B cell (primary cell): Measurements from ENCODE around the gene CCNG2. TPM values are rescaled to one million over a fixed set of nuclear protein-coding genes. Genes with fewer than 3 reads are reported as not detected.

Experiments
- ATAC-seq: fragments of 200-7000 bp; cut with Tn5 transposase; one replicate; pipeline ENCODE4 v1.10.0; 2021; ENCODE audit warnings: low read depth, mild to moderate bottlenecking, moderate number of reproducible peaks, moderate library complexity
- CTCF ChIA-PET: fragments of 350-600 bp; sonication (Branson Sonifier 250); formaldehyde crosslinking; loops from one replicate; lab custom pipeline; 2021; ENCODE audit warnings: antibody characterized with exemption, inconsistent platforms; lab: Charles Lee
- POLR2A ChIA-PET: fragments of 350-600 bp; sonication (Branson Sonifier 250); formaldehyde crosslinking; loops from one replicate; lab custom pipeline; 2021; ENCODE audit warnings: antibody characterized with exemption; lab: Charles Lee
- DNase-seq: peaks from one replicate; pipeline ENCODE4 v3.0.0; 2013
- H2AFZ ChIP-seq: 2 replicates; pipeline ENCODE4 v1.6.1; 2012; ENCODE audit warnings: mild to moderate bottlenecking, low read depth, low read length; ENCODE audit not compliant: insufficient read depth, poor library complexity, severe bottlenecking
- H3K27ac ChIP-seq, 2 donors: 1 replicate in 1 of 2; 2 replicates in 1 of 2; pipeline ENCODE4 v1.5.1; 2012 to 2013; ENCODE audit warnings: low read length in 2 of 2, mild to moderate bottlenecking in 2 of 2, moderate library complexity in 1 of 2
- H3K27me3 ChIP-seq, 4 experiments: fragments of 200-600 bp in 1 of 4; sonication (generic) in 1 of 4; replicated peaks in 1 of 4; 1 replicate in 2 of 4; 2 replicates in 2 of 4; pipeline versions ENCODE4 v1.6.1 to v1.7.0; 2013 to 2016; ENCODE audit warnings: low read length in 3 of 4, mild to moderate bottlenecking in 2 of 4, mixed read lengths in 1 of 4, moderate library complexity in 1 of 4; ENCODE audit not compliant: insufficient read depth in 4 of 4, control insufficient read depth in 3 of 4; ENCODE audit errors: control extremely low read depth in 1 of 4
- H3K36me3 ChIP-seq, 2 experiments: replicated peaks in 1 of 2; 1 replicate in 1 of 2; 2 replicates in 1 of 2; pipeline versions ENCODE4 v1.6.1 to v1.7.1; 2013; ENCODE audit warnings: low read length in 1 of 2; ENCODE audit not compliant: insufficient read depth in 2 of 2, control insufficient read depth in 1 of 2; ENCODE audit errors: control extremely low read depth in 1 of 2, extremely low read depth in 1 of 2
- H3K4me1 ChIP-seq, 2 donors: fragments of 200-600 bp in 1 of 2; sonication (generic) in 1 of 2; 1 replicate in 1 of 2; 2 replicates in 1 of 2; pipeline versions ENCODE4 v1.5.1 to v1.6.1; 2013 to 2017; ENCODE audit warnings: low read length in 2 of 2; ENCODE audit not compliant: control insufficient read depth in 2 of 2, insufficient read depth in 2 of 2
- H3K4me2 ChIP-seq: replicated peaks from 2 replicates; pipeline ENCODE3; 2012; ENCODE audit warnings: mild to moderate bottlenecking, low read depth, low read length; ENCODE audit not compliant: poor library complexity, severe bottlenecking
- H3K4me3 ChIP-seq, 5 experiments: fragments of 200-600 bp in 1 of 5; sonication (generic) in 1 of 5; 1 replicate in 3 of 5; 2 replicates in 2 of 5; pipeline versions ENCODE4 v1.5.1 to v1.7.0; 2011 to 2016; ENCODE audit warnings: low read length in 4 of 5, mild to moderate bottlenecking in 4 of 5, low read depth in 2 of 5, control low read depth in 1 of 5, moderate library complexity in 1 of 5; ENCODE audit not compliant: insufficient read depth in 1 of 5; ENCODE audit errors: control extremely low read depth in 1 of 5, extremely low read depth in 1 of 5
- H3K79me2 ChIP-seq: fragments of 200-600 bp; sonication (generic); one replicate; pipeline ENCODE4 v1.6.0; 2016; ENCODE audit warnings: low read length; ENCODE audit not compliant: control insufficient read depth, insufficient read depth
- H3K9ac ChIP-seq: fragments of 200-600 bp; sonication (generic); 2 replicates; pipeline ENCODE4 v1.6.1; 2017; ENCODE audit warnings: mild to moderate bottlenecking, low read length, moderate library complexity
- H3K9me3 ChIP-seq, 3 donors: one replicate each; pipeline versions ENCODE4 v1.6.1 to v1.7.1; 2013; ENCODE audit warnings: low read length in 2 of 3; ENCODE audit not compliant: control insufficient read depth in 2 of 3, insufficient read depth in 1 of 3; ENCODE audit errors: control extremely low read depth in 1 of 3
- H4K20me1 ChIP-seq: 2 replicates; pipeline ENCODE4 v1.6.0; 2012; ENCODE audit warnings: mild to moderate bottlenecking, low read length; ENCODE audit not compliant: insufficient read depth, control insufficient read depth, poor library complexity, severe bottlenecking
- H3K27ac Mint-ChIP-seq: one replicate; pipeline ENCODE4 v1.8.0; 2021; ENCODE audit warnings: mixed read lengths
- H3K27me3 Mint-ChIP-seq: one replicate; pipeline ENCODE4 v1.8.0; 2021; ENCODE audit warnings: mixed read lengths
- H3K4me1 Mint-ChIP-seq: one replicate; pipeline ENCODE4 v1.8.0; 2021; ENCODE audit warnings: mixed read lengths
- H3K4me3 Mint-ChIP-seq: one replicate; pipeline ENCODE4 v1.8.0; 2021; ENCODE audit warnings: mixed read lengths
- H3K9me3 Mint-ChIP-seq: one replicate; pipeline ENCODE4 v1.8.0; 2022; ENCODE audit warnings: mixed read lengths; ENCODE audit not compliant: insufficient read depth
- CTCF ChIP-seq: fragments of 200-600 bp; IDR thresholded peaks from one replicate; pipeline ENCODE4 v1.8.0; 2022; ENCODE audit warnings: antibody characterized with exemption, mild to moderate bottlenecking
- EZH2 ChIP-seq: IDR thresholded peaks from 2 replicates; pipeline ENCODE4 v1.6.1; 2012; ENCODE audit warnings: borderline replicate concordance, low read depth, mild to moderate bottlenecking, moderate library complexity, low read length; ENCODE audit not compliant: insufficient read depth, poor library complexity, severe bottlenecking
- WGBS: methylation state at CpG from one replicate; pipeline ENCODE4 v1.1.5; 2013; ENCODE audit warnings: missing lambda C conversion rate; ENCODE audit not compliant: insufficient coverage; 5-methylcytosine and 5-hydroxymethylcytosine counted together
- intact Hi-C: fragments of 100-400 bp; cut with micrococcal nuclease; formaldehyde crosslinking; loops from one replicate; pipeline ENCODE4 v1.10.0; 2022
- polyA plus RNA-seq: library from polyadenylated mRNA; depleted of rRNA; stranded (reverse); fragments of >200 nt; gene quantifications from 2 replicates; pipeline ENCODE4 v1.2.3, GENCODE V29; 2012
- total RNA-seq, 2 donors: library from RNA; stranded (reverse); fragments of 120-200 nt in 1 of 2; gene quantifications; 1 replicate in 1 of 2; 2 replicates in 1 of 2; pipeline versions ENCODE4 v1.2.3 to v1.2.4, GENCODE V29; 2013 to 2022

Gene CCNG2
- total and polyA plus RNA-seq, 2 donors (not counting 1 experiment from before 2014, with no cell fraction given), result 39.9 to 71.9 TPM

- Histone ChIP-seq H3K4me3 (no peak overlapping the region), H3K9me3 (no peaks in the 10 kb centered on the region), H3K36me3 (no peaks in the 10 kb centered on the region), H3K9ac (no peak overlapping the region), H3K4me2 (no peak overlapping the region), H3K79me2 (no peaks in the 10 kb centered on the region), H3K4me1 (peaks cover 29 to 37% of the 10 kb centered on the region in 2 donors), H3K27me3 (no peaks in the 10 kb centered on the region), H3K27ac (no peak overlapping the region), H2AFZ (no peak overlapping the region), H4K20me1 (no peaks in the 10 kb centered on the region)
- H3K9me3 Mint-ChIP-seq, result no peaks in the 10 kb centered on the region
- H3K27ac Mint-ChIP-seq, result no peak overlapping the region
- ATAC-seq (no peak), DNase-seq (no peak)
- ChIA-PET POLR2A (no interaction called here), CTCF (interaction anchor here (1.9 to 14.9 kb wide), 7 partner anchors 12 to 155 kb away, joined by 6 to 444 read pairs (median 101); partner anchors contain the start of gene CCNG2)
- peaks cover 40% of the 10 kb centered on the region for H3K4me1 Mint-ChIP-seq
- no peaks in the 10 kb centered on the region for H3K27me3 Mint-ChIP-seq
- WGBS, result no CpG with 5 or more reads among the region's 1 CpG
- no peak for TF ChIP-seq EZH2
- no peak for TF ChIP-seq CTCF
- intact Hi-C loops, result loop anchor here (10.0 kb wide), 1 partner anchor 985 kb away; the partner anchor contains the start of gene SCARB2
- H3K4me3 Mint-ChIP-seq, result no peak overlapping the region
Measured at GRCh38 chr4:77199701-77200100, 42.7 kb downstream of the CCNG2 start.

- no peak for TF ChIP-seq EZH2
- no peak for TF ChIP-seq CTCF
- Histone ChIP-seq H3K4me1 (peaks cover 18 to 23% of the 10 kb centered on the region in 2 donors), H3K9ac (no peak overlapping the region), H3K79me2 (no peaks in the 10 kb centered on the region), H2AFZ (no peak overlapping the region), H4K20me1 (no peaks in the 10 kb centered on the region), H3K9me3 (no peaks in the 10 kb centered on the region), H3K27me3 (no peaks in the 10 kb centered on the region), H3K4me3 (no peak overlapping the region), H3K36me3 (no peaks in the 10 kb centered on the region), H3K4me2 (no peak overlapping the region), H3K27ac (no peak overlapping the region)
- Mint-ChIP-seq H3K4me3 (no peak overlapping the region), H3K27me3 (no peaks in the 10 kb centered on the region), H3K9me3 (no peaks in the 10 kb centered on the region), H3K4me1 (peaks cover 24% of the 10 kb centered on the region), H3K27ac (no peak overlapping the region)
- CTCF ChIA-PET, result interaction anchor here (1.3 to 14.9 kb wide), 12 partner anchors 7 to 157 kb away, joined by 3 to 444 read pairs (median 60); partner anchors contain the start of gene CCNG2
- no CpG with 5 or more reads among the region's 1 CpG for WGBS
- POLR2A ChIA-PET, result no interaction called here
- DNase-seq, result no peak
- ATAC-seq, result no peak
- intact Hi-C loops, result no loop called here
Measured at GRCh38 chr4:77201343-77201742, 44.3 kb downstream of the CCNG2 start.
